T-helper 2 cell (primary cell): ENCODE data around the gene SLC48A1.
A peak's percentile ranks its signal among the peaks of the same experiment; 100 is the strongest.

Experiments used
- DNase-seq, 5 experiments: peaks; one replicate each; pipeline versions ENCODE4 v3.0.0 to v3.0.0-alpha.2; 2012 to 2022

SLC48A1 gene

DNA sequence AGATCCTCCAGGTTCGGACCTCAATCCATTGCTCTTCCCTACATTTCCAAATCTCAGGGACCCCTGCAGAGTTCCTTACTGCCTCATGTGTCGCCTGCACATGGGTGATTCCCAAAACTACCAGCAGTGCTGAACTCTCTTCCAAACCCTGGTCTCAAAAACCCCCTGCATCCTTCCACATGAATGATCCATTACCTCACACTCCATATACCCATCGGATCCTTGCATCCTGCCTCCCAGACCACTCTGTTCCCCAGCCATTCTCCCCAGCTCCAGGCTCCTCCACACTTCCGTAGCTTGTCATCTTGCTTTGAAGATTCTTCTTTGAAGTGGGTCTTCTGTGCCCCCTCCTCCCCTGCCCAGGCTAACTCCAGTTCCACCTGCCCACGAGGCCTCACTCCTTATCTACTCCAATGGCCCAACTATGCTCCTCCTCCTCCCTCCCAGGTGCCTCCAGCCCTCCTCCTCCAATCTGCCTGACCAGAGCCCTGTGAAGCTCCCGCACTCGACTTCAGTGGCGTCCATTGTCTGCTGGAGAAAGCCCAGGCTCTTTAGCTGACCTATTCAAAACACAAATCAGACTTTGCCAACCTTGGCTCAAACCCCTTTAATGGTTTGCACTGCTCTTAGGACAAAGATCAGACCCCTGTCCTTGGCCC lies 28.1 kb upstream of the SLC48A1 start:
- no peak for DNase-seq

DNA sequence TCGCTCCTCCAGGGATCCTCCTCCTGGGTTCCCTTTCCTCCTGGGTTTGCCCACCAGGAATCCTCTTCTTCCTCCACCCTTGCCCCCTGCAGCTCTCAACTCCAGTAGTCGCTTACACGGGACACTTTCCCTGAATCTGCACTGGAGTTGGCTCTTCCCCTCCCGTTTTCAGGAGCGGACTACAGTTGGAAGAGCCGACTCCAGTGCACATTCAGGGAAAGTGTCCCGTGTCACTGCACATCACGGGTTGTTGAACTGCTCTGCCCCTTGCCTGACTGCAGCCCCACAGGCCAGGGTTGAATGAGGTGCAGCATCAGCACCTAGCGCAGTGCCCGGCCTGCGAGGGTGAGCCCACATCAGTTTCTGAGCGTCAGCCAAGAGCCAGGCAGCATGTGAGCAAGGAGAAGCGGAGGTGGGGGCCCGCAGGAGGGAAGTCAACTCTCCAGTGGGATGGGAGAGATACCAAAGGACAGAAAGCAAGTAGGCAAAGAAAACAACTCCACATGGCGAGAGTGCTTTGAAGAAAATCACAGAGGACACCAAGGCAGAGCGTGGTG lies 27.5 kb upstream of the SLC48A1 start:
- DNase-seq, result no peak

DNA sequence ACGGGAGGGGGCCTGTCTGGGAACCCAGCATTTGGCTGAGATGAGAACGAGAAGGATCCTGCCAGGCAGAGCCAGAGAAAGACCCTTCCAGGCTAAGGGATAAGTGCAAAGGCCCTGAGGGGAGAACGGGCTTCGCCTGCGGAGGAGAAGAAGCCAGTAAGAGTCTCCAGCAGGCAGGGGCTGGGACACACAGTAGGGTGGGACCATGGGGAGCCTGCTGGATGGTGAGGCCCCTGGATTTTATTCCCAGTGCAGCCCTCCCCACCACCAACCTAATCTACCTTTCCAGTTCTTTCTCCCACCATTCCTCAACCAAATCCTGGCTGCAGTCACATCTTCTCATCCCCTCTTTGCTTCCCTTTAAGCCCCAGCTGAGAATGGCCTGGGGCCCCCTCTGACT lies 27.0 kb upstream of the SLC48A1 start:
- DNase-seq, result no peak

DNA sequence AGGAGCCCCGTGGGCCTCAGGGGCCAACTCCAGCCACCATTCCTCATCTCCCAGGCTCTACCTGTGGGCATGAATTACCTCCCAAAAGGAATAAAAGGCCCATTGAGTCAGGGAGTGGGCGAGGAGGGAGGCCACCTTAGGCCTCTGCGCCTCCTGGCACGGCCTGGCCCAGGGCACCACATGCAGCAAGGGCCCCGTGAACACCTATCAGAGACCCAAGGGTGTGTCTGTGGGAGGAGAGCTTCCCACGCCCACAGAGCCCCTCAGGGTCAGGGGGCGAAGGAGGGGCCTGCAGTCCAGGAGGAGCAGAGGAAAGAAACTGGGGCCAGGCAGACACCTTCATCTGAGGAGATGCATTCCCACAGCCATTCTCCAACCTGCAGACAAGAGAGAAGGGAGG lies 26.5 kb upstream of the SLC48A1 start:
- DNase-seq, result no peak

DNA sequence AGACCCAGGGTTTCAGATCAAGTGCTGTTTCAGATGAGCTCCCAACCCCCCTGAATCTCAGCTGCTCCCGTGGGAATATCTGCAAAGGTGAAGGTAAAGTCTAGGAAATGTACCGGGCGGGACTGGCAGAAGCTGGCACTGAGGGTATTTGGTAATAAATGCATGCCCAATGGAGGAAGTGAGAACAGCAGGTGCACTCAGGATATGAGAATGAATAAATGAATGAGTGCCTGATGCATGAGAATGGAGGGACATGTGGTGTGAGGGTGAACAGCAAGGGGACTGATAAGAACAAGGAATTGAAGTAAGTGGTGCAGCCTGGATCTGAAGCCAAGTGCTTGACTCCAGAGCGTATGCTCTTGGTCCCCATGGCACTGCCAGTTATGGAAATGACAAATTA lies 25.9 kb upstream of the SLC48A1 start:
- no peak for DNase-seq

DNA sequence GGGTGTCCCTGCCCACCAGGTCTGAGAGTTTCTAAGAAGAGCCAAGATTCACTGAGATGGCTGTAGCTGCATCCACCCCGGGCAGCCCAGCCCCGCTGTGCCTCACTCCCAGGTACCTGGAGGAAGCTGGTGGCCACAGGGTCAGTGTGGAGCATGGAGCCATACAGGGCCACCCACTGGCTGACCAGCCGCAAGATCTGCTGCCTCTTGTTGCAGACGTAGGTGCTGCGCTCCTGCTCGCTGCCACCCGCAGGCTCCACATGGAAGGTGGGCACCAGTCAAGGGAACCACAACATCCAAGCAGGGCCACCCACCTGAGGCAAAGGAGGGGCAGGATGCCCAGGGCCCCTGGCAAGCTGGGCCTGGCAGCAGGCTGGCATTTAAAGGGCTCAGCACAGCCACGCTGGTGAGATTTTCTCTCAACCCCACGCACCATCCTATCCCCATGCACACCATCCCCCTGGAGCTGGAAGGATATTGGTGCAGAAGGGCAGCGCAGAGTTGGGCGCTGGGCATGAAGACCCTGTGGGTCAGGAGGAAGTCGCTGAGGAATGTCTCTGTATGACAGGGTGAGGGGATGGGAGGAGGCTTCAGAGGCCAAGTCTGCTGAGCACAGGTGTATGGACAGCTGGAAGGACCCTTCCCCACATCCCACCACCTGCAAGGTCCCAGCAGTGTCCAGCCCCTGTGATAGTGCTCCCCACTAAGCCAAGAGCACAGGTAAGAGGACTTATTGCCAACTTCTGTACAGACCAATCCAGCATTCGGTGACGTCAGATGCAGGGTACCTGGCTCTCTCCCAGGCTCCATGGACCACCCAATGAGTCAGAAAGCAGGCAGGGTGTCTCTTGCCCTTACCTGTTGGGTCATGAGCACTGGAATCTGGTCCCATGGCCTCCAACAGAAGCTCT lies 25.2 kb upstream of the SLC48A1 start:
- DNase-seq, result no peak

DNA sequence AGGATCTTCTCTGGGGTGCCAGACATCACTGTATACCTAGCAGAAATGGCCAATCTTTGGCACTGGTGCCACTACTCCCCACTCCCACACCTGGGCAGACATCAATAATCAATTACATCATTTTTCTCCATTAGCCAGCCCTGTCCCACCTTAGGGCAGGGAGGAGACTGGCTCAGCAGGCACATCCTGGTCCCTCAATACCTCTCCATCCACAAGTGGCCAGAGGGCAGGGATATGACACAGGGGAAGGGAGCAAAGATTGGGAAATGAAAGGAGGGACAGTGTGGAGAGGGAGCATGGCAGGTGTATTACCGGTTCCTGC lies 24.6 kb upstream of the SLC48A1 start:
- no peak for DNase-seq

DNA sequence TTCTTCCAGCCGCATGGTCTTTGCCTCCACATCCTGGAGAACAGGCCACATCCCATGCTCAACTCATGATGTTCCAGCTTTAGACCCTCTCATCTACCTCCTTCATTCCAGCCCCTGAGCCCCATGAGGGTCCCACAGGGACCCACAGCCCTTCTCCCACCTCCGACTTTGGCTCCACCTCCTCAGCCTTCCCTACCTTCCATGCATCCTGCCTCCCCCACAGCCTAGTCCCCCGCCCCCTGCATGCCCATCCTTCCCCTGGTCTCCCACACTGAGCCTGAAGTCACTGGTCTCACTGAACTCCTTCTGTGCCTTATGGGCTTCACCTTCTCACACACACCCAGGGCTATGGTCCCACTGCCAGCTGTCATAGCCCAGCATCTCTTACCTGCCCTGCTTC lies 24.1 kb upstream of the SLC48A1 start:
- DNase-seq, result no peak

DNA sequence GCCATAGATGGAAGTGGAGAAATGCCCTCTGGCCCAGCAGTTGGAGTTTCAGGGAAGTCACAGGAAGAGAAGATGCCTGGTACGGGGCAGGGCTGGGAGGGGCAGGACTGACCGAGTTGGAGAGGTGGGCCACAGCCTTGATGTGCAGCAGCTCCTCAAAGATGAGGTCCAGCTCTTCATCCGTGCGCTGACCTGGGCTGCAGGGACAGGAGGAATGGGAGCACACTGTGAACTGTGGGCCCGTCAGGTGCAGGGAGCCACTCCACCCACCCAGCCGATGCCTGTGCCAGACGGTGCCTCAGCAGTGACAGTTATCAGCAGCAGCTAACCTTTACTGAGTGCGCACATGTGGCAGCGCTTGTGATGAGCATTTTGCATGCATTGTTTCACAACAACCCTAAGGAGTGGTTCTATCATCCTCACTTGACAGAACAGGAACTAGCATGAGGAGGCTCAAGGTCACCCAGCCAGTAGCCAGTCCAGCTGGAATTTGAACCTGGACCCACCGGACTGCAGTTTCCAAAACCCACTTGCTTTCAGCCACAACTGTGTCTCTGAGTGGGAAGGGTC lies 22.7 kb upstream of the SLC48A1 start:
- no peak for DNase-seq

DNA sequence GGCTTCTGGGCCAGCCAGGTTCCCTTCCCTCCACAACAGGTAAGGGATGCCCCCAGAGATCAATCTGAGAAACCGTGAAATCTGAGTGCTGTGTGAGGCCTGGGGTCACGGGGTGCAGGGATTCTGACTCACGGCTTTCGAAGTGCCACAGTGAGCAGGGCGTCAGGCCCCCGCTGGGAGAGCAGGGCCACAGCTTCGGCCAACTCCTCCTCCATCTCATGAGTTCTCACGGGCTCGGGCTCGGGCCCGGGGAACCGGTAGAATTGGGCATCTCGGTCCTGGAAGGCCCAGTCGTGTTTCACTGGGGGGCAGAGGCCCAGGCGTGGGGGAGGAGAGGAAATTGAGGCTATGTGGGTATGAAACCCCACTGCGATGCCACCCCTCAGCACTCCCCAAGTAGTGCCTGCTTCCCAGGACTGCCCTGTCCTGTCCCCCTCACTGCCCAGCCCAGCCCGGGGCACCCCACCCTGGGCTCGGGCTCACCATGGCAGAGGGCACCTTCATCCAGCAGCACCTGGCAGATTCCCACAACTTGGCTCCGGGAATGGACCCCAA lies 22.0 kb upstream of the SLC48A1 start:
- DNase-seq, result no peak

DNA sequence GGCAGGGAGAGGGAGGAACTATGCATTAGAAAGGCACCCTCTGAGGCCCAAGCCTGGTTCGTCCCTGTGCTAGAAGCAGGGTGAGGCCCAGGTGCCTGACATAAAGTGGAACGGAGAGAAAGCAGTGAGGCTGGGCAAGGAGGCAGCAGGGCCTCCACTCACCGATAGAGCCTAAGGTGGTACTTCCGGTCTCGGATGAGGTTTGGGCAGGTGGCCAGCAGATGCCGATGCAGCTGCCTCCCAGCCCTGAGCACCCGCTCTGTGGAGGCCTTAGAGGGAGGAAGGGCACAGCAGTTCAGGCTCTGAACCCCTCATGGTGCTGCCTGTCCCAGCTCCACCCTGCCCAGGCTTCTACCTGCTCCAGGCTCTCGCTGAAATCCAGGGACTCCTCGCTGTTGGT lies 21.5 kb upstream of the SLC48A1 start:
- no peak for DNase-seq

DNA sequence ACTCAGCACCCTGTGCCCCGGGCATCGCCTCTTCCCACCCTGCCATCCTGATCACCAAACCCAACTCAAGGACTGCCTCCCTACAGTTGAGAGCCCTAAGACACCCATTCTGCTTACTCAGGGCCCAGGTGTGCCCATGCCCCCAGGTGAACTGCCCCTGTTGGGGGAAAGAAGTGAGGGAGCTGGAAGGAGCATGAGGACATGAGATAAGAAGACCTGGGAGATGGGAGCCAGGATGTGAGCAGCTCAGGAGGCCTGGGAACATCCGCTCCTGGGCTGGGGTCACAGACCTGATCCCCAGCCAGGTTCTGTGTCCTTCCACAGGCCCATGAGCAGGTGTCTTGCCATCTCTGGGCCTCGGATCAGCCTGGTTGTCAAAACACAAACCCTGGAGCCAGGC lies 20.9 kb upstream of the SLC48A1 start:
- DNase-seq, result no peak

DNA sequence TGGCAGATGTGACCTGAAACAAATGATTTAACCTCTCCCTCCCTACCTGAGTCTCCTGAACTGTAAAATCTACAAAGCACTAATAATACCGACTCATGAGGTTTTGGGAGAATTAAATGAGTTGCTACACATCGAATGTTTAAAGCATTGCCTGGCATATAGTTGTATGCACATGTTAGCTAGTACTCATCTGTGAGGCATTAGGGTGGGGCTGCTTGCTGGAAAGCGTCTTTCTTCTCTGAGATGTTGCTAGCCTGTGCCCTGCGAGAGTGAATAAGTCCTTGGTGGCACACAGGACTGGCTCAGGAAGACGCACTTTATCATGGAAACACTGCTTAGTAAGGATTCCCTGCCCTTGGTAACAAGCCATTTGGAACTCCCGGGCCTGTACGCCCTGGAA lies 20.5 kb upstream of the SLC48A1 start:
- no peak for DNase-seq

DNA sequence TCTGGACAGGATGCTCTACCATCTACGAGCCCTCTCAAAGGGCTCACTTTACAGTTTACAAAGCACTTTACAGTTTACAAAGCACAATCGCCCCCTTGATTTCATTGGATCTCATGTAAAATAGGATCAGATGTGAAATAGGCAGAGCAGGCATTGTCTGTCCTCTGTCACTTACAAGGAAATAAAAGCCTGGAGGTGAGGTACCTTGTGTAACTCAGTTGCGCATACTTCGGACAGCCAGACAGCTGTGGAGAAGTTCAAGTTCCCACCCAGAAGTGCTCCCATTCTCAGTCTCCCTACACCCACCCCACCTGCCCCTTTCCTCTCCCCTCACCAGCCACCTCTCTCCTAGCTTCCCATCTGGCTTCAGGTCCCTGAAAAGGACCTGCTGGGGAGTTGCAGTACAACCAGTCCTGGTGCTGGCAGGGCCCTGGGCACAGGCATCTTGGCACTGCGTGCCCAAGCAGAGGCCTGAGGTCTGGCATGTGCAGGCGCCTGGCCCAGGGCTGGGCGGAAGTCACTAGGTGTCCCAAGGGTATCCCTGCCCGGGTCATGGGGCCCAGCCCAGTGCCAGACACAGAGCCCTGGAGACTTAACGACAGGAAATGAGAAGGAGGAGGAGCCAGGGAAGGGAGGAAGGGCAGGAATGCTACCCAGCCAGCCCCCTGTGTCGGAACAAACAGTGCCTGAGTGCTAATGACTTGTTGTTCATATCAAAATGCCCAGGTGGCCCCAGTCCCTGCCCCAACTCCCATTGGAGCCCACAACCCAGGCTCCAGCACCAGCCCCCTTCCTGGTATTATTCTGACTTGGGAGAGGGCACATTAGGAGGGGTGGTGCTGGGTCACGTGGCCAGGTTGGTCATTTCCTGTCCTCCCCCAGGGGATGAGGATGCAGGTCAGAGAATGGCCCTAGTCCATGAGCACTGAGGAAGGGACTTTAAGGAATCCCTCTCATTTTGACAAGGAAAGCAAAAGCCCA lies 19.7 kb upstream of the SLC48A1 start:
- no peak for DNase-seq

DNA sequence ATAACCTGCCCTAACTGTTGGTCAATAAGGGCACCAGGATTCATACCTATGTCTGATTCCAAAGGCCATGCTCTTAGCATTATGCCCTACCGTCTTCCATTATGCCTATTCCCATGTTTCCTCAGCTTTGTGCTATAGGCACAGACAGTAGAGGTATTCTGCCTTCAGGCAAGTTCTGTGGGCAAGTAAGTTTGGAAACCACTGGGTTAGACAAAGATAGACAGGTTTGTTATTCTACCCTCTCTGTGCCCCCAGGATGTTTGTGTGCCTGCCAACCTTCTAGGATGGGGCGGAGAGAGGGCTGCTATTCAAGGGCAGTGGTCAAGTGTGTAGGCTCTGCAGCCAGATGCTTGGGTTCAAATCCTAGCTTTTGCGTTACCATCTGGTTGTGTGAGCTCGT lies 18.9 kb upstream of the SLC48A1 start:
- DNase-seq, result no peak

DNA sequence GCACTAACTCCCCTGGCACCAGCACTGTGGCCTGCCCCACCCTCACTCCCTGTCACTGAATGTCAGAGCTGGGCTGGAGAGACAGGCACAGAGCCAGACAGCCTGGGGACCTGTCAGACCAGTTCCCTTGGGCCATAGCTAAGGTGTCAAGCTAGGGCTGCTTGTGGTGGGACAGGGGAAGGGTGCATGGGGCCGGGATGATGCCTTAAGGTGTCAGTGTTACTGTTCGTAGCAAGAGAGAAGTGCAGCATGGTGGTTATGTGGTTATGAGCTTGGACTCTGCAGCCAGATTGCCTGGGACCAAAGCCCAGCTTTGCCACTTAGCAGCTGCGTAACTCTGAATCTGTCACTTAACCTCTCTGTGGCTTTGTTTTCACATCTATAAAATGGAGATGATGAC lies 18.2 kb upstream of the SLC48A1 start:
- DNase-seq, result peak in 1 of 5 experiments; percentile 21

DNA sequence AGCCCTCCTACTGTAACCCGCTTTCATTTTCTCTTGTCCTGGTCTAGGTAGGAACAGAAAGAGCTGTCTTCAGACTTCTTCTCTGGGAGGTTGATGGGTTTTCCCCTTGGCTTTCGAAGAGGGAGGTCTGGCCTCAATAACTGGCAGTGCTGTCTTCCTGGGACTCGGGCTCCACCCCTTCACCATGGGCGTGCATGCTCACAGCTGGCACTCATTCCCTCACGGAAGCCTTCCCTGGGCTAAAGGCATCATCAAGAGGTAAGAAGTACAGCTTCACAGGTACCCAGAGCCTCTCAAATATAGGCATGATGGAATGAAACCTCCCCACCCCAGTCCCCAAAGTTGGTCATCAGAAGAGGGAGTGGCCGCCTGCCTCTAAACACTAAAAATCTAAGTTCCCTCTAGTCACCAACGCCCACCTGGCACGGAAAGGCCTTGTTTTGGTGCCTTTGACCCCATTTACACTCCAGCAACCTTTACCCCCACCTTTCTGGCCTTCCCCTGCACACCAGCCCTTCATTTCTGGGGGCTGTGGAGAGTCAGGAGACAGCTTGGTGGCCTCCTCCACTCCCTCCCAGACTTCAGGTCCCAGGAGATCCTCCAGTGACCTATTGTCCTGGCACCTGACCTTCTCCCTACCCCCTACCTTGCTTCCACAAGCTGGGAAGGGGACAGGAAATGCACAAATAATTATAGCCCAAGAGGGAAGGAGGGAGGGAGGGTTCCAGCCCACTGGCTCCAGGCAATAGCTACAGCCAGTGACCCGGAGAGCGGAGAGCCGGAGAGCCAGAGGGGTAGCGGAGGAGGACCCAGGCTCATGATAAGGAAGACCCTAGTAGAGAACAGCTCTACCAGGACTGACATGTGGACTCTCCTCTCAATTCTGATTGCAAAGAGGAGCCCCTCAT lies 17.1 kb upstream of the SLC48A1 start:
- peak in 2 of 5 experiments; percentile 20 to 47 for DNase-seq

DNA sequence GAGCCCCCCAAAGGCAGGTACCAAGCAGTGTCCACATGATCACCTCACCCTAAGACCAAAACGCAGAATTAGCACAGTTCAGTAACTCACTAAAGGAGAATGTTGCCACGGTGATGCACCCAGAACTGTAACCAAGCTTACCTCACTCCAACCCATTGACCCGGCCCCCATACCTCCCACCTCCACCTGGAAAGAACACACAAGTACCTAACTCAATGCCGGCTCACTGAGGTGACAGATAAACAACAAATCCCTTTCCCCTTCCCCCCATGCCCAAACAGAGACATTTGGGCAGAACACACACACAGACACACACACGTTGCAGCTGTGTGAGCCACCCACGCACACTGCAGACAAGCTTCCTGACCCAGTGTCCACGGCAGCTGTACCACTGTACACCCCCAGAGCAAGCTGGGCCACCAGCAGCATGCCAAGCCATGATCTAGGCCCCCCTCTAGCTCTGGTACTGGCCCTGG lies 15.6 kb upstream of the SLC48A1 start:
- no peak for DNase-seq

DNA sequence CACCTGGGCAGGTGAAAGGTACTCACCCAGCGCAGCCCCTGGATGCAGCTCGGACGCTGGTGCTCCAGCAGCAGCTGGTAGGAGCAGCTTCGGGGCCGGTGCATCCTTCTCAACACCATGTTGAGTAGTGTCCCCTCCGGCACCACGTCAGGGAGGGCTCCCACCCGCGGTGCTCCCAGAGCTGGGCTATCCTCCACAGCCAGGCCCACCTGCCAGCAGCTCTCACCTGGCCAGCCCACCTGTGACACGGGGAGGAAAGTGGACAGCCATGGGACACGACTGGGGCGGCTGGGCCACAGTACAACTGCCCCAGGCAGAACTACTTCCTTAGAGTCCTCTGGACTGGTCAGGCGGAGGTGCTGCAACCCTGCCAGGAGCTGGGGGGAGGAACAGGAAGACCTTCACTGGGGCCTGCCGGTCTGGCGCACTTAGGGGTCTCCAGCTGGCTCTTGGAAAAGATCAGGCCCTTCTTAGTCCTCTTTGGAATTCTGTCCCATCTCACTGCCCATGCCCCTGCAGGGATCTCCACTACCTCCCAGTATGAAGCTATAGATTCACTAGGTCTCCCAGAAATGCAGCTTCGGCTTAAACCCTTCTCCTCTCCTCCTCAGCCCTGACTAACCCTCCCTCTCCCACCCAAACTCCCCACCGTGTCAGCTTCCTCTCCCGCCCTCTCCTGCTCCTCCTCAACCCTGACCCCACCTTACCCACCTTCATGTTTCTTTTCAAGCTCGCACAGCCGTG lies 15.0 kb upstream of the SLC48A1 start:
- DNase-seq, result no peak

DNA sequence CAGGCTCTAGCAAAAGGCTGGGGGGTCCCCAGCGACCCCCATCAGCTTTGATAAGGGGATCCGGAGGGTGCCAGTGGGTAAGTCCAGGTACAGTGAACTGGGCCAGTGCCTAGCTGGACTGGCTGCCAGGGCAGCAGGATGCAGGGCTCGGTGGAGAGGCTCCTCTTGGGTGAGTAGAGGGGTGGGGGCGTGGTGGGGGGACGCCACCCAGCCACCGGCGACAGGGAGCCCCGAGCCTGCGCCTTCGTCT lies 14.5 kb upstream of the SLC48A1 start:
- no peak for DNase-seq
